Gastrocnemius medialis (tissue), 4 donors: ENCODE results near the gene B3GAT1. TPM values are rescaled to one million over a fixed set of nuclear protein-coding genes. Genes with fewer than 3 reads are reported as not detected.

ENCODE experiments used
- total RNA-seq, 4 donors: library from RNA; depleted of rRNA; stranded (reverse); fragments of >200 nt; gene quantifications; one replicate each; pipeline versions ENCODE4 v1.1.0 to v1.2.3, GENCODE V29; 2016

Gene B3GAT1
- total RNA-seq, 4 donors from 2014 or later: 0.10 TPM; not detected in 3

Other genes starting within 250 kb of the B3GAT1 start
- gene NCAPD3, start 188.3 kb downstream of the B3GAT1 start, total RNA-seq: 1 to 10 TPM; 3.6 to 6.7 (median 4.5) TPM
- 10 to 100 TPM; 15.4 to 32.9 (median 22.2) TPM for gene VPS26B, start 187.6 kb downstream of the B3GAT1 start, total RNA-seq
- 10 to 100 TPM; 12.7 to 27.8 (median 17.2) TPM for gene THYN1, start 158.9 kb downstream of the B3GAT1 start, total RNA-seq
- 10 to 100 TPM; 19.4 to 29.6 (median 24.7) TPM for gene ACAD8, start 158.7 kb downstream of the B3GAT1 start, total RNA-seq
- gene GLB1L3, start 135.9 kb downstream of the B3GAT1 start, total RNA-seq: not detected
- gene GLB1L2, start 80.3 kb downstream of the B3GAT1 start, total RNA-seq: 1 to 10 TPM in 1 of 4 donors, under 1 TPM in 2, not detected in 1; 0.33 to 2.9 (median 0.76) TPM